Bronchial epithelial cell (primary cell): Measurements from ENCODE around the gene CST6. TPM values are rescaled to one million over a fixed set of nuclear protein-coding genes. Genes with fewer than 3 reads are reported as not detected.
"Not testable (repeated sequence)": the region's sequence is repeated elsewhere in the genome, so short reads cannot be mapped to it uniquely, and the experiment has no call there.

Source experiments
- DNase-seq: peaks from one replicate; pipeline ENCODE4 v3.0.0-alpha.2; 2010; ENCODE audit warnings: low read depth
- FAIRE-seq: peaks from 2 replicates; lab custom pipeline; 2011; peaks lifted over from hg19 to GRCh38; lab: Jason Lieb, UNC
- H3K27me3 ChIP-seq: 2 replicates; pipeline ENCODE4 v1.5.1; 2011; ENCODE audit warnings: low read length; ENCODE audit not compliant: control insufficient read depth, insufficient read depth
- H3K36me3 ChIP-seq: 2 replicates; pipeline ENCODE4 v1.5.1; 2011; ENCODE audit warnings: low read length; ENCODE audit not compliant: control insufficient read depth, insufficient read depth
- H3K4me3 ChIP-seq: 2 replicates; pipeline ENCODE4 v1.5.1; 2011; ENCODE audit warnings: mild to moderate bottlenecking, low read depth, low read length, control low read depth
- CTCF ChIP-seq: IDR thresholded peaks from 2 replicates; pipeline ENCODE4 v1.5.1; 2011; ENCODE audit warnings: mild to moderate bottlenecking, moderate library complexity, low read length, control low read depth, inconsistent platforms; ENCODE audit not compliant: insufficient read depth, severe bottlenecking
- total RNA-seq: library from RNA; depleted of rRNA; stranded (reverse); fragments of >200 nt; gene quantifications from 2 replicates; pipeline ENCODE4 v1.2.1, GENCODE V29; 2014

Gene CST6
- total RNA-seq, 1 donor from 2014 or later: 3.9 TPM

DNA sequence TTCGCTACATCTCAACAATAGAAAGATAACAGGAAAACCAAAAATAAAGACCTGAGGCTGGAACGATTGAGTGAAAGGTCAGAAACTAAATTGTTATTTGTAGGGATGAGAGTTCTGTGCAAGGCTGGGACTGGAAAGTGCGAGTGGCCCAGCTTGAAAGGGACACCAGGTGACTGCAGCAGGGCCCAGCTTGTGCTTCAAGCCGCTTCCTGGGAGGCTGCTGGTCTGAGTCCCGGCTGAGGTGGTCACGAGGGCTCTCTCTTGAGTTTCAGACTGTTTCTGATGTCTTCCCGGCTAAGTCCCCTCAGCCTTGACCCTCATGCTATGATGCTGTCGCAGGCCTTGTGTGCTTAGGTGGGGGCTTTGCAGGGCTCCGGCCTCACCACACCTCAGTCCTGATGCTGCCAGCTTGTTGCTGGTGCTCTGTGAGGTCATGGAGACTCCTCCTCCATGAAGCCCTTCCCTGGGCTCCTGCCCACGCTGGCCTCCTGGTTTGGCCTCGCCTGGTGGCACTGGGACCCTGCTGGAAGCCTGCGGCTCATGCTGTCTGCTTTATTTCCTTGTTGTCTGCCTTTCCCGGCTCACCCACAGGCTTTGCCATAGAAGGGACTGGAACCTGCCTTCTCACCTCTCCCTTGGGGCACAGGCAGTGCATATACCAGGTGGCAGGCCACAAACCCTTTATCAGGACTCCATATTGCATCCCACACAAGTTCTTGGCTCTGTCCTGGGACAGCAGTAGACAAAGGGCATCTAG, 5.5 kb upstream of the CST6 start:
- no peak overlapping the region for H3K4me3 ChIP-seq
- H3K36me3 ChIP-seq: peaks cover 7% of the 10 kb centered on the region
- DNase-seq: no peak
- H3K27me3 ChIP-seq: no peaks in the 10 kb centered on the region
- TF ChIP-seq CTCF: no peak
- no peak for FAIRE-seq

DNA sequence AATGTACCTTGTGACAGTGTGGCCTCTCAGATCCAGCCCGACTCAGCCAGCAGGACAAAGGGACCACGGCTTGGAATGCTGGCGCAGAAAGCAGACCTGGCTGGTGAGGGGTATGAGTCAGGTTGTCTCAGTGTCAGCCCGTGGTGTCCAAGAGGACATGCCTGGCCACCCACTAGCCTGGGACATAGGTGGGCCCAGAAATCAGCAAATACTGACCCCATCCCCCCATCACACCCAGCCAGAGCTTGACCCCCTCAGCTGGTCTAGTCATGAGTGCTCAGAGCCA, 5.0 kb upstream of the CST6 start:
- TF ChIP-seq CTCF: no peak
- Histone ChIP-seq H3K36me3 (peaks cover 7% of the 10 kb centered on the region), H3K27me3 (no peaks in the 10 kb centered on the region), H3K4me3 (no peak overlapping the region)
- FAIRE-seq (no peak), DNase-seq (no peak)

DNA sequence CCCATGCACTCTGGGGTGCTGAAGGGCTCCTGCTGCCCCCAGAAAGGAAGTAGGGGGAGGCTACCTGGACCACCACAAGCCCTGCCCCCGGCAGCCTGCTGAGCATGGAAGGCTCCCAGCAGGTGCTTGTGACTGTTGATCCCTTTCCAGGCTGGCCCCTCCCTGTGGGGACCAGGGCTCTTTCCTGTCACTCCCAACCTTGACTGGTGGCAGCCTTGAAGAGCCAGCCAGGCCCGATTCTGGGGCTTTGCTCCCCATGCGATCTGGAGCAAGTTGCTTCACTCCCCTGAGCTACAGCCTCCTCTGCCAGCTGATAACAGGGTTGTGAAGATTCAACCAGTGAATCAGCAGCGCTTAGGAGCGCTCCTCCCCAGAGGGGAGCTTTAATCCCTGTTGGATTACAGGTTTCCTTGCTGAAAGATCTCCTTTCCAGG, 4.6 kb upstream of the CST6 start:
- DNase-seq (no peak), FAIRE-seq (no peak)
- no peak overlapping the region for H3K4me3 ChIP-seq
- peaks cover 7% of the 10 kb centered on the region for H3K36me3 ChIP-seq
- no peaks in the 10 kb centered on the region for H3K27me3 ChIP-seq
- no peak for TF ChIP-seq CTCF

GRCh38 chr11:66008095-66008467, 3.7 kb upstream of the CST6 start:
- DNase-seq (no peak), FAIRE-seq (no peak)
- H3K27me3 ChIP-seq: no peaks in the 10 kb centered on the region
- no peak for TF ChIP-seq CTCF
- no peak overlapping the region for H3K4me3 ChIP-seq
- H3K36me3 ChIP-seq: peaks cover 7% of the 10 kb centered on the region

DNA sequence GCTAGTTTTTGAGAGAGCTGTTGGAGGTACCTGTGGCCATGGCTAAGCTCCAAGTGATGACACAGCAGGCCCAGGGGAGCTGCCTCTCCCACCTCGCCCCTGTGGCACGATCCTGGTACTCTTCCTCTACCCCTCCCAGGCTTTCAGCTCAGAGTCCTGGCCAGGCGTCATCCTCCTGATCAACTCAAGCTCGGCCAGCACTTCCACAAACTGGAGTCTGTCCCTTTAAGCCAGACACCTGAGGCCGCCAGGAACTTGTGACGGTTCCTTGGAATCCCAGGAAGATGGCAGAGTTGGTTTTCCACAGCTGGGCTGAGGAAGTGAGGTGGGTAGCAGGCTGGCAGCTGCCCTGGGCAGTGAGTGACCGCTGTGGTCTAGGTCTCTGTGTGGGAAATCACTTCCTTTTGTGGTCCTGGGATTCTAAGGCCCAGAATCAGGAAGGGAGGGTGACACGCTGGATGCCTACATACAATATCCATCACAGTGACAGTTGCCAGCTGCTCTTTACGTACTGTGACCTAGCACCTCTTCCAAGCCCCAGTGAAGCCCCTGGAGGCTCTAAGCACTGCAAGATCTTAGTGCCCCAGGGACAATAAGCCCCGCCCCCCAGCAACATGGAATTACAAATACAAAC, 3.2 kb upstream of the CST6 start:
- Histone ChIP-seq H3K27me3 (no peaks in the 10 kb centered on the region), H3K36me3 (peaks cover 7% of the 10 kb centered on the region), H3K4me3 (no peak overlapping the region)
- no peak for TF ChIP-seq CTCF
- FAIRE-seq (no peak), DNase-seq (peak; percentile 73)

- not testable (repeated sequence) for DNase-seq, FAIRE-seq, H3K36me3 ChIP-seq, H3K27me3 ChIP-seq, H3K4me3 ChIP-seq
Measured at GRCh38 chr11:66010036-66010435, 1.8 kb upstream of the CST6 start.
